ENCODE data around the gene MUC3A.

- no peak for TF ChIP-seq CTCF (IDR thresholded peaks at IDR 0.05; ENCODE audit: low read depth, low read length)
- TF ChIP-seq EZH2phosphoT487 (IDR thresholded peaks at IDR 0.05; ENCODE audit: low read depth), result no peak
Observed at GRCh38 chr7:100947792-100948191, 1.5 kb upstream of the MUC3A start.
